Parathyroid adenoma (tissue), 2 donors: Measurements from ENCODE around the gene SLC44A3.

Source experiments
- H2AFZ ChIP-seq: fragments of 300-600 bp; sonication (generic); one replicate; pipeline ENCODE4 v1.7.0; 2017; ENCODE audit warnings: antibody characterized with exemption, mild to moderate bottlenecking
- H3K27ac ChIP-seq: fragments of 300-600 bp; sonication (generic); one replicate; pipeline ENCODE4 v1.7.0; 2017
- H3K27me3 ChIP-seq: fragments of 300-600 bp; sonication (generic); one replicate; pipeline ENCODE4 v1.7.0; 2017; ENCODE audit warnings: low read length; ENCODE audit not compliant: control insufficient read depth, insufficient read depth
- H3K36me3 ChIP-seq: fragments of 300-600 bp; sonication (generic); one replicate; pipeline ENCODE4 v1.7.0; 2017; ENCODE audit warnings: low read length; ENCODE audit not compliant: control insufficient read depth, insufficient read depth
- H3K4me1 ChIP-seq: fragments of 300-600 bp; sonication (generic); one replicate; pipeline ENCODE4 v1.7.0; 2017; ENCODE audit warnings: control low read depth
- H3K4me2 ChIP-seq: fragments of 300-600 bp; sonication (generic); one replicate; pipeline ENCODE4 v1.7.0; 2017; ENCODE audit warnings: low read length
- H3K4me3 ChIP-seq: fragments of 300-600 bp; sonication (generic); one replicate; pipeline ENCODE4 v1.7.0; 2017; ENCODE audit warnings: low read depth, low read length
- H3K79me2 ChIP-seq: fragments of 300-600 bp; sonication (generic); one replicate; pipeline ENCODE4 v1.7.0; 2017; ENCODE audit warnings: control low read depth
- H3K9ac ChIP-seq: fragments of 300-600 bp; sonication (generic); one replicate; pipeline ENCODE4 v1.7.0; 2017; ENCODE audit warnings: mild to moderate bottlenecking
- H3K9me3 ChIP-seq: fragments of 300-600 bp; sonication (generic); one replicate; pipeline ENCODE4 v1.7.0; 2017; ENCODE audit warnings: low read length; ENCODE audit not compliant: control insufficient read depth
- TF ChIP-seq, protein P1 (sequence below): fragments of 300-600 bp; sonication (generic); IDR thresholded peaks from one replicate; pipeline ENCODE4 v1.7.0; 2017; ENCODE audit warnings: antibody characterized with exemption, mild to moderate bottlenecking
- donor health status: primary hyperparathyroidism.

SLC44A3 gene

DNA sequence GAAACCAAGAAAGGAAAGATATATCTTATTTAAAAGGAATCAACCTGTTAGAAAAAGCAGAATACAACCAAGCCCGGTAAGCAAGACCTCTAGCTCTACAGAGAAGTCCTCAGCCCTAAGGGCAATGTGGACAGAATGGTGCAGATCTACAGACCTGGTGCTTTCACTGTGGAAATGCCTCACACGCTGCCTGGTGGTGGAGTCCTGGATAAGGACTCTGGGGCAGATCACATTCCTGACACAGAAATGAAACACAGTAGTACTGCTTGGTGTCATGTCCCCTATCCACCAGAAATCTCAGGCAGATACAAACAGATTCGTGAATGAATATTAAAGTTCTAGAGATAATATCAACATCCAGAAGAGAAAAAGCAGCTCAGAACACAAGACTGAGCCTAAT lies 99.9 kb downstream of the SLC44A3 start:
- no peaks in the 10 kb centered on the region for H3K36me3 ChIP-seq
- no peak overlapping the region for H2AFZ ChIP-seq
- H3K27me3 ChIP-seq: no peaks in the 10 kb centered on the region
- peaks cover 2% of the 10 kb centered on the region for H3K4me1 ChIP-seq
- no peak overlapping the region for H3K4me3 ChIP-seq
- no peak overlapping the region for H3K9ac ChIP-seq
- TF ChIP-seq, protein P1, sequence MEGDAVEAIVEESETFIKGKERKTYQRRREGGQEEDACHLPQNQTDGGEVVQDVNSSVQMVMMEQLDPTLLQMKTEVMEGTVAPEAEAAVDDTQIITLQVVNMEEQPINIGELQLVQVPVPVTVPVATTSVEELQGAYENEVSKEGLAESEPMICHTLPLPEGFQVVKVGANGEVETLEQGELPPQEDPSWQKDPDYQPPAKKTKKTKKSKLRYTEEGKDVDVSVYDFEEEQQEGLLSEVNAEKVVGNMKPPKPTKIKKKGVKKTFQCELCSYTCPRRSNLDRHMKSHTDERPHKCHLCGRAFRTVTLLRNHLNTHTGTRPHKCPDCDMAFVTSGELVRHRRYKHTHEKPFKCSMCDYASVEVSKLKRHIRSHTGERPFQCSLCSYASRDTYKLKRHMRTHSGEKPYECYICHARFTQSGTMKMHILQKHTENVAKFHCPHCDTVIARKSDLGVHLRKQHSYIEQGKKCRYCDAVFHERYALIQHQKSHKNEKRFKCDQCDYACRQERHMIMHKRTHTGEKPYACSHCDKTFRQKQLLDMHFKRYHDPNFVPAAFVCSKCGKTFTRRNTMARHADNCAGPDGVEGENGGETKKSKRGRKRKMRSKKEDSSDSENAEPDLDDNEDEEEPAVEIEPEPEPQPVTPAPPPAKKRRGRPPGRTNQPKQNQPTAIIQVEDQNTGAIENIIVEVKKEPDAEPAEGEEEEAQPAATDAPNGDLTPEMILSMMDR: no peak
- no peaks in the 10 kb centered on the region for H3K9me3 ChIP-seq
- H3K4me2 ChIP-seq: peak overlapping the region; percentile 17
- no peak overlapping the region for H3K27ac ChIP-seq
- peaks cover 23% of the 10 kb centered on the region for H3K79me2 ChIP-seq

DNA sequence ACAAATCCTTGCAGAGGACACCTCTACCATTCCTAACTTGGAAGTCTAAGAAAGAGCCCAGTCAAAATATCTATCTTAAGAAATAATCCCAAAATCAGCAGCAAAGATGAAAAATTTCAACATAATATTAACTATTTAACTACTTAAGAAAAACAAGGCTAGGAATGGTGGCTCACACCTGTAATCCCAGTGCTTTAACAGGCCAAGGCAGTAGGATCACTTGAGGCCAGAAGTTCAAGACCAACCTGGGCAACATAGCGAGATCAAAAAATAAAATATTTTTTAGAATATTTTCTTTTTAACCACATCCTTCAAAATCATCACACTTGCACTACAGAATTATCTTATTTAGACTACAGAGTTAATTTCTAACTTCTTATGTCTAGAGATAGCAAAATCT lies 101.8 kb downstream of the SLC44A3 start:
- Histone ChIP-seq H3K36me3 (no peaks in the 10 kb centered on the region), H3K79me2 (peaks cover 20% of the 10 kb centered on the region), H3K27me3 (no peaks in the 10 kb centered on the region), H3K27ac (no peak overlapping the region), H2AFZ (no peak overlapping the region), H3K9ac (no peak overlapping the region), H3K9me3 (no peaks in the 10 kb centered on the region), H3K4me2 (no peak overlapping the region), H3K4me3 (no peak overlapping the region), H3K4me1 (peaks cover 2% of the 10 kb centered on the region)
- TF ChIP-seq, protein P1: no peak

GRCh38 chr1:94922761-94923331 lies 102.7 kb downstream of the SLC44A3 start:
- H3K79me2 ChIP-seq: peaks cover 18% of the 10 kb centered on the region
- no peaks in the 10 kb centered on the region for H3K27me3 ChIP-seq
- H3K4me1 ChIP-seq: peaks cover 2% of the 10 kb centered on the region

GRCh38 chr1:94925004-94925403 lies 104.8 kb downstream of the SLC44A3 start:
- TF ChIP-seq, protein P1: no peak
- H3K79me2 ChIP-seq: peaks cover 13% of the 10 kb centered on the region
- H3K4me3 ChIP-seq: peak overlapping the region; percentile 72
- H3K27ac ChIP-seq: peak overlapping the region; percentile 80
- H3K9me3 ChIP-seq: no peaks in the 10 kb centered on the region
- no peak overlapping the region for H3K9ac ChIP-seq
- peak overlapping the region; percentile 66 for H3K4me2 ChIP-seq
- H3K4me1 ChIP-seq: no peaks in the 10 kb centered on the region
- H3K36me3 ChIP-seq: no peaks in the 10 kb centered on the region
- peak overlapping the region; percentile 89 for H2AFZ ChIP-seq
- H3K27me3 ChIP-seq: no peaks in the 10 kb centered on the region

More at GRCh38 chr1:94922761-94923331, 102.7 kb downstream of the SLC44A3 start:
- no peaks in the 10 kb centered on the region for H3K9me3 ChIP-seq
- H3K9ac ChIP-seq: no peak overlapping the region
- H3K4me3 ChIP-seq: no peak overlapping the region
- H3K4me2 ChIP-seq: no peak overlapping the region
- TF ChIP-seq, protein P1: no peak
- no peak overlapping the region for H2AFZ ChIP-seq
- no peaks in the 10 kb centered on the region for H3K36me3 ChIP-seq
- H3K27ac ChIP-seq: no peak overlapping the region

DNA sequence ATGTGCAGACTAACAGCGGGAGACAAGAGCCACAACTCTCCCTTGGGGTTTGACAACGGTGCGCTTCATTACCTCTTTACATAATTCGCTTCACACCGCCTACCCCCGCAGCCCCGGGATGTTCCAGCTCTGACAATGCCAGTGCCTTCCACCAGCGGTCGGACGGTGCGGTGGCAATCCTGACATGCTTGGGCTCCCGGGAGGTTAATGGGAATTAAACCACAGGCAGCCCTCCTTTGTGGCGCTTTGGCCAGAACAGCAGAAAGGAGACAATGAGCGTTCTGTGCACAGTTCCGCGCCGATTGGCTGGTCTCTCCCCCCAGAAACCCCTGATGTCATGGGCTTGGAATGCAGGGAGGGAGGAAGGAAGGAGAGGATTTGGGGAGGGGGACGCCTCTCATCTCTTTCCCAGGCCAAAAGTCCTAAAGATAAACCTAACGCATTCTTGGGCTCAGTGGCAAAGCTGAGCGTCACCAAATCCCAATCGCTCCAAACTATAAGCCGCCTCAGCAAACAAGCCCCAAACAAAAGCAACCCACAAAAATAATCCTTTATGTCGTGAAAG lies 105.5 kb downstream of the SLC44A3 start:
- H3K4me3 ChIP-seq: peak overlapping the region; percentile 72
- peak overlapping the region; percentile 89 for H2AFZ ChIP-seq
- H3K9ac ChIP-seq: peak overlapping the region; percentile 67
- no peaks in the 10 kb centered on the region for H3K27me3 ChIP-seq
- H3K4me2 ChIP-seq: peak overlapping the region; percentile 66
- peaks cover 13% of the 10 kb centered on the region for H3K79me2 ChIP-seq
- no peaks in the 10 kb centered on the region for H3K9me3 ChIP-seq
- H3K4me1 ChIP-seq: no peaks in the 10 kb centered on the region
- no peaks in the 10 kb centered on the region for H3K36me3 ChIP-seq
- H3K27ac ChIP-seq: peak overlapping the region; percentile 80
- TF ChIP-seq, protein P1: no peak
